Suprapubic skin (tissue), 4 donors: ENCODE results near the gene CPN2.

Experiments
- EP300 ChIP-seq: sonication (generic); formaldehyde crosslinking; IDR thresholded peaks from one replicate; pipeline ENCODE4 v1.6.1; 2017; ENCODE audit warnings: antibody characterized with exemption
- POLR2A ChIP-seq, 2 donors: fragments of 450-650 bp; IDR thresholded peaks; one replicate each; pipeline ENCODE4 v1.6.1; 2017; ENCODE audit warnings: antibody characterized with exemption in 2 of 2, mild to moderate bottlenecking in 2 of 2, moderate library complexity in 2 of 2
- POLR2AphosphoS5 ChIP-seq, 3 donors: sonication (generic); formaldehyde crosslinking; IDR thresholded peaks; one replicate each; pipeline ENCODE4 v1.6.1; 2017; ENCODE audit warnings: antibody characterized with exemption in 3 of 3
- TF ChIP-seq, protein P1 (sequence below), 2 donors: fragments of 200-600 bp in 1 of 2; fragments of 450-650 bp in 1 of 2; sonication (generic) in 1 of 2; IDR thresholded peaks; one replicate each; pipeline ENCODE4 v1.5.1; 2016 to 2019; ENCODE audit warnings: antibody characterized with exemption in 2 of 2, mild to moderate bottlenecking in 1 of 2, moderate library complexity in 1 of 2

DNA sequence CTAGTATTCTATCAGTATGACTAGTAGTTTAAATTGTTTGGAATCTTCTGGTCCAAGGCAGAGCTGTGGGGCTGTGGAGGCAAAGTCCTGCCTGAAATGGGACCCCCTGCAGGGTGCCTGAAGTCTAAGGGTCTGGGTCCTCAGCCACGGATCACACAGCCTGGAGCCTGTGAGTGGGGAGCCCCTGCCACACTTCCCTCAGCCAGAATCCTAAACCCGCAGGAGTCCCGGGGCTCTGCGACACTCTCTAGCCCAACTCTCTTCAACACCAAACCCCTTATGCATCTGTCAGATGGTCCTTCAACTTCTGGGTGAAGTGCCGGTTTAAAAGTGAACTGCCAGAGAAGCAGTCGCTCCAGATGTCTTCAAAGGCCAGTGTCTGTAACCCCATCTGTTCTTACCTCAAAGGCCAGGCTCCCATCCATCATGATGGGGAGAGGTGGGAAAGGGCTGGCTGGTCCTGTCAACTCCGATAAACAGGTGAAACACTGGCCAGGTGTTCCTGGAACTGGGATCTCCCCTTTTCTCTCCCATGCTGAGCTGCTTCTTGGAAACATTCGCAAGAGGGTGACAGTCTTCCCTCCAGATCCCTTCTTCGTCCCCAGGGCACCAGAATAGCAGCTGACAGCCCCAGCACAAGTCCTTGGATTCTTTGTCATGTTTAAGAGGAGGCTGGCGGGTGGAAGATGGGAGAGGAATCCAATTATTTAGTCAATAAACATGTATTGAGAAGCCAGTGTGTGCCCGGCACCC is 45.6 kb downstream of the CPN2 start:
- no peak for TF ChIP-seq POLR2A (IDR thresholded peaks at IDR 0.05)
- TF ChIP-seq, protein P1, sequence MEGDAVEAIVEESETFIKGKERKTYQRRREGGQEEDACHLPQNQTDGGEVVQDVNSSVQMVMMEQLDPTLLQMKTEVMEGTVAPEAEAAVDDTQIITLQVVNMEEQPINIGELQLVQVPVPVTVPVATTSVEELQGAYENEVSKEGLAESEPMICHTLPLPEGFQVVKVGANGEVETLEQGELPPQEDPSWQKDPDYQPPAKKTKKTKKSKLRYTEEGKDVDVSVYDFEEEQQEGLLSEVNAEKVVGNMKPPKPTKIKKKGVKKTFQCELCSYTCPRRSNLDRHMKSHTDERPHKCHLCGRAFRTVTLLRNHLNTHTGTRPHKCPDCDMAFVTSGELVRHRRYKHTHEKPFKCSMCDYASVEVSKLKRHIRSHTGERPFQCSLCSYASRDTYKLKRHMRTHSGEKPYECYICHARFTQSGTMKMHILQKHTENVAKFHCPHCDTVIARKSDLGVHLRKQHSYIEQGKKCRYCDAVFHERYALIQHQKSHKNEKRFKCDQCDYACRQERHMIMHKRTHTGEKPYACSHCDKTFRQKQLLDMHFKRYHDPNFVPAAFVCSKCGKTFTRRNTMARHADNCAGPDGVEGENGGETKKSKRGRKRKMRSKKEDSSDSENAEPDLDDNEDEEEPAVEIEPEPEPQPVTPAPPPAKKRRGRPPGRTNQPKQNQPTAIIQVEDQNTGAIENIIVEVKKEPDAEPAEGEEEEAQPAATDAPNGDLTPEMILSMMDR (IDR thresholded peaks at IDR 0.05) = no peak
- TF ChIP-seq POLR2AphosphoS5 (IDR thresholded peaks at IDR 0.05) = no peak
- TF ChIP-seq EP300 = no peak
